Erythroblast (primary cell): ENCODE measurements around the gene TGIF1.

Source experiments
- GATA1 ChIP-seq: IDR thresholded peaks from 2 replicates; pipeline ENCODE4 v1.6.1; 2011; ENCODE audit warnings: low read depth, mild to moderate bottlenecking, control low read depth, low read length, moderate library complexity
- POLR2A ChIP-seq: IDR thresholded peaks from 2 replicates; pipeline ENCODE4 v1.6.1; 2011; ENCODE audit warnings: mild to moderate bottlenecking, low read length

- peak; percentile 14 for TF ChIP-seq POLR2A
- no peak for TF ChIP-seq GATA1
These were observed 2.2 kb downstream of the TGIF1 start for GRCh38 chr18:3451989-3452749.
